ENCODE results near the gene SEMA3G. TPM values are rescaled to one million over a fixed set of nuclear protein-coding genes. Genes with fewer than 3 reads are reported as not detected.
A peak's percentile ranks its signal among the peaks of the same experiment; 100 is the strongest.

The SEMA3G gene
- total RNA-seq, 1 experiment from 2014 or later = not detected

DNA sequence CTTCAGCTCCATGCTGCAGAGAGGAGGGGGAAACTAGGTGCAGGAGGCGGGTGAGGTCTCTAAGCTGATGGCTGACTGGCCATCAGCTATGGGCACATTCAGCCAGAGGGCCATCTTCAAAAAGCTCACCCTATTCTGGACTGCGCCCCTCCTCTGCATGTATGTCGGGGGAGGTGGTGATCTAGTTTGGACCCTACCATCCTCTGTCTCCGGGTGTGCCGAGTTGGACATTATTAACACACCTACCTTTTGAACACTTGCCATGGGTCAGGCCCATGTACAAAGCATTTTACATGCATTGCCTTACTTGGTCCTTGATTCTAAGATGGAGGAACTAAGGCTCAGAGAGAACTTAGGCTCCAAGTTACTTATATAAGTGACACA lies 11.9 kb upstream of the SEMA3G start:
- in situ Hi-C loops (cut with HindIII; ENCODE audit: low pct_unique_long_range_greater_than_20kb, low sequenced_read_pairs) = no loop called here
- no peak for DNase-seq (ENCODE audit: low read depth)

DNA sequence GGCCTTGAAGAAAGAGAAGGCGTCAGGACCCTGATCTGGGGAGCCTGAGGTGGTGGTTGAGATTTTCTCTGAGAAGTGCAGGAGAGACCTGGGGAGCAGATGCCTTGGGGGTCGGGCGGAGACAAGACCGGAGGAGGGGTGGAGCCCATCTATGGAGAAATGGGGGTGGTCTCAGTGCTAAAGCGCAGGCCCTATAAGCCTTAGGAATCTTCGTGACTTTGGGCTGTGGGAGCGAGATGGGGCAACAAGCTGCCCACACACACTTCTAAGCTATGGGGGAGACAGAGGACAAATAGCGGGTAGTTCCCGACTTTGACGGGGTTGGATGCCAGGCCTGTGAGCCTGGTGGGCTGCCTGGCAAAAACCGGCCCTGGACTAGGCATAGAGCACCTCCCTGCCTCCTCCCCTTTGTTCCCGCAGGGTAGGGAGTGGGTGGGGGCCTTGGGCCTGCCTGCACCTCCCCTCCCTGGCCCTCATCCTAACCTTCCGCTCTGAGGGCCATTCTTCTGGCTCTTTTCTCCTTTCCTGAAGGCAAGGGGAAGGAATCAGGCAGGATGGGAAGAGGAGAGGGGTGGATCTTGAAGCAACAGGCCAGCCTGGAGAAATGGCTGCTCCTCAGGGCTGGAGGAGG lies 11.4 kb upstream of the SEMA3G start:
- in situ Hi-C loops (cut with HindIII; ENCODE audit: low pct_unique_long_range_greater_than_20kb, low sequenced_read_pairs) = no loop called here

DNA sequence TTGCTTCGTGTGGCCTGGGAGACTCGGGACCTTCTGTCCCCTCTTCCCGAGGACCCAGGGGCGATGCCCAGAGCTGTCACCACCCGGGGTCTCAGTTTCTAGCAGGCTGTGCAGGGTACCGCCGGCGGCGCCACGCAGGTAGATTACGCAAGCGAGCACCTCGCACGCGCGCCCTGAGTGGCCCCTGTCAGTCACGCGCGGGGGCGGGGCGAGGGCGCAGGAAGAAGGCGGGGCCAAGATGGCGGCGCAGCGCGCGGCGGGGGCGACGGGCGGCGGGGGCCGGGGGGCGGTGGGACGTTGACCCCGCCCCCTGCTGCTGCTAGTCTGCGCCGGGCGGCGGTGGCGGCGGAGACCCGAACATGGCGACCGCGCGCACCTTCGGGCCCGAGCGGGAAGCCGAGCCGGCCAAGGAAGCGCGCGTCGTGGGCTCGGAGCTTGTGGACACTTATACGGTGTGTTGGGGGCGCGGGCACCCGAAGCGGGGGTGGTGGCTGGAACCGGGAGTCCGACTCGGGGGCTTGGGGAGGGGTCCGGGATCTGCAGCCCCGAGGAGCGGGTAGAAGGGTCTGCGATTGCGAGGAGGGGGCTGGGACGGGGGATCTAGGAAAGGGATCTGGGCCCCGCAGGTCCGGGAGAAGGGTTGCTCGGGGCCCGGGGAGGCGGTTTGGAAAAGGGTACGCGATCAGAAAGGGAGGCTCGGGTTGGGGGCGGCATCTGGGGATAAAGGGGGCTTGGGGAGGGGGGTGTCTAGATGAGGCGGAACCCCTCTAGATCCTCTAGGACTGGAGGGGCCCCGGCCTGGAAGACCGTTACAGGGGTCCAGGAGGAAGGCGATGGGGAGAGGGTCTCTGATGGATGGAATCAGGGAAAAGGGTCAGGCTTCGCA lies 10.6 kb upstream of the SEMA3G start, which contains the start of gene NISCH:
Gene NISCH, plus strand, starts transcription at position 322 of the 886 bp plus-strand sequence. Its CDS starts 38 bp downstream, at position 360.
- DNase-seq (ENCODE audit: low read depth) = peak; percentile 43
- in situ Hi-C loops (cut with HindIII; ENCODE audit: low pct_unique_long_range_greater_than_20kb, low sequenced_read_pairs) = no loop called here

More for the DNA sequence above, 11.4 kb upstream of the SEMA3G start:
- no peak for DNase-seq (ENCODE audit: low read depth)

DNA sequence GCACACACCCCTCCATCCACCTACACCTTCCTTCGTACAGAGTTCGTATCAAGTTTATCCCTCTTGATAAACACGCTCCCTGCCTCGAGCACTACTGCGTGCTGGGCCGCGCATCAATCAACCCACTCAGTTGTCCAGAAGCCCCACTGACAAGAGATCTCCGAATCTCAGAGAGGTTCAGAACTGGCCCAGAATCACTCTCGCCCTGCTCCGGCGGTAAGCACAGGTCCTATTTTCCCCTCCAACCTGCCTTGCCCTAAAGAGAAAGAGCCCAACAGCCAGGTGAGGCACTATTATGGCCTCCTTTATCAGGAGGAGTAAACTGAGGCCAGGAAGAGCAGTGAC lies 10.0 kb upstream of the SEMA3G start:
- no peak for DNase-seq (ENCODE audit: low read depth)
- in situ Hi-C loops (cut with HindIII; ENCODE audit: low pct_unique_long_range_greater_than_20kb, low sequenced_read_pairs) = no loop called here

DNA sequence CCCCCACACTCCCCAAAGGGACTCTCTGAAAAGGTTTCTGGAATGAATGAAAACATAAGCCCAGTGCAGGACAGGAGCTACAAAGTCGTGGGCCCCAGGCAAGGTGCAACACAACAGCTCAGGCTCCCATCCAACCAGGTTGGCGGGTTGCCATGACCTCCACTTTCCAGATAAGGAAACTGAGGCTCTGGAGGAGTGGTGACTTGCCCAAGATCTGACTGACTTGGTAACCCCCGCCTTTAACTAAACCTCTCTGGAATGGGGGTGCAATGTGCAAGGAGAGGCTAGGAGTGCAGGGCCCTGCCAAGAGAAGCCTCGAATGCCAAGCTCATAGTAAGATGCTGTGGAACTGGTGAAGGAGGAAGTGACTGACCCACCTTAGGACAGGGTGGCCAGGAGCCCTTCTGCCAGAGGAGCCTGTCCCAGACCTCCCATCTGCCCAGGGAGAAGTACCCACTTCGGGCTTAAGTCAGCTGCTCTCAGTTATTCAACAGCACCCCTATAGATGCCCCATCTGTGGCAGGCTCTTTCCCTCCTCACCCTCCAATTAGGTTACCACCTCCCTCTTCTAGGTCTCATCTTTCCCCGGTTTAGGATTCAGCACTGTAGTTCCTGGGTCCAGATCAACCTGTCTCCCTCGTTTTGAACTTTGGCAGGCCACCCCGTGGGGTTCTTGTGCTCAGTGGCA lies 9.5 kb upstream of the SEMA3G start:
- in situ Hi-C loops (cut with HindIII; ENCODE audit: low pct_unique_long_range_greater_than_20kb, low sequenced_read_pairs) = no loop called here

DNA sequence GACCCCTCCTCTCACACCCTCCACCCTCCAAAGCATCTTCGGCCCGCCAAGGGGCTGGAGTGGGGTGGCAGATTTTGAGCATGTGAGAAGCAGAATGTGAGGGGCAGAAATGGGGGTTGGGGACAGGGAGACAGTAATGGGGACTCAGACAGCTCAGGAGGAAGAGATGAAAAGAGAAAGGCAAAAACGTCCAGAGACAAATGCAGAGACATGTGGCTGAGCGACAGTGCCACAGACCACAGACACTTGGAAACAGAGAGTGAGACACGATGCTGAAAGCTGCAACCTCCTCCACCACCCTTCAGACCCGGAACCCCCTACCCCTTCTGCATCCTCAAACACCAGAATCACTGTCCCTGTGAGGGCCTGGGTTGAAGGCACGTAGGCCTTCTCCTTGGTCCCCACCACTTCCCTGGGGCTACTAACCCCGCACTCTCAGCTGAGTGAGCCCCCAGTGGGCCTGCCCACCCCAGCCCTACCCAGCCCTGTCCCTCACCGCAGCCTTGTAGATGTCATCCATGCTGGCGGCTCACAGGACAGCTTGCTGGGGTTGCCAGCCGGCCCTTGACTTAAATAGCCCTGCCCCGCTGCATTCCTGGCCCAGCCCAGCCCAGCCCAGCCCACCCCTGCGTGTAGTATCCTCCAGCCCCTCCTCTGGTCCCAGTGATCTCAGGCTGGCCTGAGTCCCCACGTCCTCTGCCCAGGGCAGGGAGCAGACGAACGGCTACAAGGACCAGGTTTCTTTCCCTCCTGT lies 8.8 kb upstream of the SEMA3G start, which contains the start of gene TNNC1:
Gene TNNC1, minus strand, starts transcription at position 546 of the 754 bp plus-strand sequence. Its CDS starts 26 bp downstream, at position 520.
- no peak for DNase-seq (ENCODE audit: low read depth)
- in situ Hi-C loops (cut with HindIII; ENCODE audit: low pct_unique_long_range_greater_than_20kb, low sequenced_read_pairs) = no loop called here

More for the DNA sequence above, 9.5 kb upstream of the SEMA3G start:
- no peak for DNase-seq (ENCODE audit: low read depth)

DNA sequence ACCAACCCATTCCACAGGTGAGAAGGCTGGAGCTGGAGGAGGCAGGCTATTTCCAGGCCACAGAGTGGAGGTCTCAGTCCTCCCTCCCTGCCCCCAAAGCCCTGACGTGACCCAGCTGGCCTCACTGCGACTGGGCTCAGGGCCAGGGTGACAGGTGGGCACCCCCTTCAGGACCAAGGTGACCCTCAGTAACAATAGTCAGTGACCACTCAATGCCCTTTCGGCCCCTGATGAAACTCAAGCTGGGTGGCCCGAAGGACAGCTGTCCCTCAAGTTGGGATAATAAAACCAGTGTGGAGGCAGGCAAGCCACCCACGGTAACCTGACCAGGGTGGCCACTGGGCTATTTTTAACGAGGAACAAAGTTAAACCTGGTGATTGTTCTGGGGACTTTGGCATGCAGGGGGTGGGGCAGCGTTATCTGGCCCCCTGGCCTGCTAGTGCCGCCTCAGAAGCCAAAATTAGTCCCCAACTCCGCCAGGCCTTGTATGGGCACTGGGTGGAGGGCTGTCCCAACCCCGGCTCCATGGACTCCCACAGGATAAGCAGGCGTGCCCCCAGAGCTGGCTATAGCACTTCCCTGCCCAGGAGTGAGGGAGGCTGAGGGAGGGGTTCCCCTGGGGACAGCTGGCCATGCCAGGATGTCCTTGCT lies 7.8 kb upstream of the SEMA3G start:
- DNase-seq (ENCODE audit: low read depth) = no peak
- in situ Hi-C loops (cut with HindIII; ENCODE audit: low pct_unique_long_range_greater_than_20kb, low sequenced_read_pairs) = no loop called here

DNA sequence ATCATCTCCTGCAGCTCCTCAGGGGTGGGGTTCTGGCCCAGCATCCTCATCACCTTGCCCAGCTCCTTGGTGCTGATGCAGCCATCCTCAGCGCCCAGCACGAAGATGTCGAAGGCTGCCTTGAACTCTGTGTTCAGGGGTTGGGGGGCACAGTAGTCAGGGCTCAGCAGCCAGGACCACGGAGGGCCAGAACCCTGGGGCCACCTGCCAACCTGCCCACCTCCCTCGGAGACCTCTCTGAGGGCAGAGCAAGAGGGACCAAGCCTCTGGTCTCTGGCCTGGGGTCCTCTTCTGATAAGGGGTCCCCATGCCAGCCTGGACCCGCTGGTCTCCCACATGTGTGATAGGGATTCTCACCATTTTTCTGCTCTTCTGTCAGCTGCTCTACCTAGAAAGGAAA lies 7.2 kb upstream of the SEMA3G start:
- no peak for DNase-seq (ENCODE audit: low read depth)
- in situ Hi-C loops (cut with HindIII; ENCODE audit: low pct_unique_long_range_greater_than_20kb, low sequenced_read_pairs) = no loop called here

DNA sequence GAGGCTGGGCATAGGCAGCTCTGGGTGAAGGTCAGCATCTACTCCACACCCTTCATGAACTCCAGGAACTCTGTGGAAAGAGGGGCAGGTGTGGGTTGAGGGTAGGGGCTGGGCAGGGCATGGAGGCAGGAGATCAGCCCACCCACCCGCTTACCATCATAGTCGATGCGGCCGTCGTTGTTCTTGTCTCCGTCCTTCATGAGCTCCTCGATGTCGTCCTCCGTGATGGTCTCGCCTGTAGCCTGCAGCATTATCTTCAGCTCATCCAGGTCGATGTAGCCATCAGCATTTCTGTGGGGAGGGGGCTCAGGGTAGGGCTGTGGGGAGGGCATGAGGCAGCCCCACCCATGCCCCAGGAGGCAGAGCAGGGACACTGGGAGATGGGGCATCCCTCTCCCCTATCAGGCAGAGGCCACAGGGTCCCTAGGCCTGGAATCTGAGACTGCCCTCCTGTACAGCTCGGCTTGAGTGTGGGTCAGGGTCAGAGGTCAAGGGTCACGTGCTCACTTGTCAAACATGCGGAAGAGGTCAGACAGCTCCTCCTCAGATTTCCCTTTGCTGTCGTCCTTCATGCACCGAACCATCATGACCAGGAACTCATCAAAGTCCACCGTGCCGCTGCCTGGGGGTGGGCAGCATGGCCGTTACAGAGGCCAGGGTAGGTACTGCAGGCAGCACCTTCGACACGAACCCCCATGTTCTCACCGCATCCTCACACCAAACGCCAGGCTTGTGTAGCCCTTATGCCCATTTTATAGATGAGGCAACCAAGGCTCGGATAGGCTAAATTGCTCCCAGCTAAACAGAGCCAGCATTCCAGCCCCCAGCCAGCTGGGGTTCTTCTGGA lies 6.6 kb upstream of the SEMA3G start:
- in situ Hi-C loops (cut with HindIII; ENCODE audit: low pct_unique_long_range_greater_than_20kb, low sequenced_read_pairs) = no loop called here
- DNase-seq (ENCODE audit: low read depth) = no peak

DNA sequence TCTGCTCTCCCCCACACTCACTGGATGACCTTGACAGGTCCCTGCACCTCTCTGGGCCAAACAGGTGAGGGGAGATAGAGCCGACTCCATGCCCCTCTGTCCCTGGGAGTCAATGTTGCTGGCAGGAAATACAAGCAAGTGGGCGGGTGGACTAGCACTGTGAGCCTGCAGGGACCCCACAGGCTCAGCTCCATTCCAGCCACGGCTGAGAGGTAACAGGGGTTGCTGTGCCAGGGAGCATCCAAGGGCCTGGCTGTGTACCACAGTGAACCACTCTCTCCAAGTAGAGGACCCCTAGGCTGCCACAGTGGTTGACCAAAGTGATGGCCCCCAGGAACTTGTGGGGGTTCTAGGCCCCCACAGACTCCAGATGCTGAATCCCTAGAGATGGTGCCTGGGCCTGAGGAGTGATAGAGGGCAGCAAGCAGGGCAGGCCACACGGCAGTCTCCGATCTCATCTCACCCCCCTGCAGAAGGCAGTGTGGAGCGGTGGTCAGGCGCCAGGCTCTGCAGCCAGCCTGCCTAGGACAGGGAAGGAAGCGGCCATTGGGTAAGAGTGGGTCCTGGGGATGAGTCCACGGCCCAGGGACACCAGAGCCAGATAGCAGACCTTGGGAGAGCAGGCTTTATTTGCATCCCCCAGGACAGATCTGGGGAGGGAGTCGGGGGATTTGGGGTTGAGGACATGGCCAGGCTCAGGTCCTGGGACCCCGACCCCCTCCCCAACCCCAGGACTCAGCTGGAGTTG lies 5.8 kb upstream of the SEMA3G start:
- in situ Hi-C loops (cut with HindIII; ENCODE audit: low pct_unique_long_range_greater_than_20kb, low sequenced_read_pairs) = no loop called here
- no peak for DNase-seq (ENCODE audit: low read depth)

DNA sequence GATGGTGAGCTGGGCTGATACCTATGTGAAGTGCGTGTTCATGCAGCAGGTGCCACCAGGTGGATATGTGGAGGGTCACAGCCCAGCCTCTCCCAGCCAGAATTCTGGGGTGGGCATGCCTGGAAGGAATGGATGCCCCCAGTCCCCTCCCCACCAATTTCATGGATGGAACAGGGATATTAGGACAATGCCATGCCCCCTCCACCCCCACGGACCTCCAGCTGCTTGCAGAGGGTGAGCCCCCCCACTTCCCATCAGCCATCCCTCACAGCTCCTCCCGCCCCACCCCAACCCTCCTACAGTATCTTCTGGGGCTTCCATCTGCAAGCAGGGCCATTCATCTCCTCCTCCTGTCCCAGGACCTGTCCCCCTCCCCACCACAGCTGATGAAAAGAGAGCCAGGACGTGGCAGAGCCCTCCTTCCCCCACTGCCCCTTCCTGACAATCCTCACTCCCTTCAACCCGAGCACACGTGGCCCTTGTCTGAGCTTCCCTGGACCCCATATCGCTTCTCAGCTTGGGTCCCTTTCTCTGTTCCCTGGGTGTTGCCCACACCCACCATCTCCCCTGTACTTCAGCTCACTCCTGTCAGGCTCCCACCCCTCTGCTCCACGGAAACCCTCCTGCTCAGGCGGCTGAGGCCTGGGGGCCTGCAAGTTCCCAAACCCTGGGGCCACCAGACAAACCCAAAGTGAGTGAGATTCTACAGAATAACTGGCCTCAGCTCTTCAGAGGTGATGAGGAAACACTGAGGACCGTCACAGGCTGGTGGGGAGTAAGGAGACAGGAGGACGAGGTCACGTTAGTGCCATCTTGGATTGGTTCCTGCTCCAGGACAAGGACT lies 2.8 kb upstream of the SEMA3G start:
- no peak for DNase-seq (ENCODE audit: low read depth)
- in situ Hi-C loops (cut with HindIII; ENCODE audit: low pct_unique_long_range_greater_than_20kb, low sequenced_read_pairs) = no loop called here

DNA sequence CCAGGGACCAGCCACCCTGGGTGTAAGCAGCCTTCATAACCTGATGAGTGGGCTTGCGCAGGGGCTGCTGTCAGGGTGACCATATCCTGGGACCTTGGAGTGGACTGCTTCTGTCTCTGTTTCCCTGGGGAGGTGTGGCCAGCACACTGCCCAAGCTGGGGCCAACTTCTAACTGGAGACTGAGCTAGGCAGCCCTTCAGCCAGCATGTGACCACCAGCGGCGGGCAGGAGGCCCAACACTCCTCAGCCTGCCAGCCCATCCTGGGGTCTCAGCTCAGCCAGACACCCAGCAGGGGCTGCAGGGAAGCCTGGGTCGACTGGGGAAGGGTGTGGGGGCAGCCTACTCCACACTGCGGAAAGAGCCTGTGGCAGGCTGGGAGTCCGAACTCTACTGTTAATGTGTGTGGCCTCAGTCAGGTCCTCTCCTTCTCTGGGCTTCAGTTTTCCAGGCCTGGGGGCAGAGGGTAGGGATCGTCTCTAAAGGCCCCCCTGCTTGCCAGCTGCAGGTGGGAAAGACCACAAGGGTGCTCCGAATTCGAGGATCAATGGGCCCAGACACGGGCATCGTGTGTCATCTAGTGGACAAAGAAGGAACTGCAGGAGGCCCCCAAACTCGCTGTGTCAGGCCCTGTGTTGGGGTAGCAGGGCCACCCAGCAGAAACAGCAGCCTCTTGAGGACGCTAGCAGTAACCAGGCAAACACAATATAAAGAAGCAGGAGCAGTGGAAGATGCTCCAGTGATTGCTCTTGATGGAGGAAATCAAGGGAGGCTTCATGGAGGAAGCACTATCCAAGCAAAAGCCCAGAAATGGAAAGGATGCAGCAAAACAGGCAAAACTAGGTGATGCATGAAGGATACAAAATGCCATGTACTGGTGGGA lies 2.0 kb upstream of the SEMA3G start:
- in situ Hi-C loops (cut with HindIII; ENCODE audit: low pct_unique_long_range_greater_than_20kb, low sequenced_read_pairs) = no loop called here
- peak; percentile 29 for DNase-seq (ENCODE audit: low read depth)

DNA sequence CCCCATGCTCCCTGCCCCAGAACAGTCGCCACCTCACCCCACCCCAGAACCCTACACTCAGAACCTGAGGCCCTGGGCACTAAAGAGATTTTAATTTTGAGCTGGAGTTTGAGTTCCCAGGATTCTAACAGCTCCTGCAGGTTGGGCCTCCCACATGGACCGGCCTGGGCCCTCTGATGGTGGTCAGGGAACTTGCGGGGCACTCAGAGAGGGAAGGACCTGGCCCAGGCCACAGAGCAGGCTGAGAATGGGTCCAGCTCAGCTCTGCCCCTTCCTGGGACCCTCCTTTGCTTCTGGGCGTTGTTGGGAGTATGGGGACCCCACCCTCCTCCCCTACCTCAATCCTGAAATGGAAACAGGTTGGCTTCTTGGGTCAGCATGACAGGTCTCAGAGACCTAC lies 1.1 kb upstream of the SEMA3G start:
- in situ Hi-C loops (cut with HindIII; ENCODE audit: low pct_unique_long_range_greater_than_20kb, low sequenced_read_pairs) = no loop called here
- no peak for DNase-seq (ENCODE audit: low read depth)

DNA sequence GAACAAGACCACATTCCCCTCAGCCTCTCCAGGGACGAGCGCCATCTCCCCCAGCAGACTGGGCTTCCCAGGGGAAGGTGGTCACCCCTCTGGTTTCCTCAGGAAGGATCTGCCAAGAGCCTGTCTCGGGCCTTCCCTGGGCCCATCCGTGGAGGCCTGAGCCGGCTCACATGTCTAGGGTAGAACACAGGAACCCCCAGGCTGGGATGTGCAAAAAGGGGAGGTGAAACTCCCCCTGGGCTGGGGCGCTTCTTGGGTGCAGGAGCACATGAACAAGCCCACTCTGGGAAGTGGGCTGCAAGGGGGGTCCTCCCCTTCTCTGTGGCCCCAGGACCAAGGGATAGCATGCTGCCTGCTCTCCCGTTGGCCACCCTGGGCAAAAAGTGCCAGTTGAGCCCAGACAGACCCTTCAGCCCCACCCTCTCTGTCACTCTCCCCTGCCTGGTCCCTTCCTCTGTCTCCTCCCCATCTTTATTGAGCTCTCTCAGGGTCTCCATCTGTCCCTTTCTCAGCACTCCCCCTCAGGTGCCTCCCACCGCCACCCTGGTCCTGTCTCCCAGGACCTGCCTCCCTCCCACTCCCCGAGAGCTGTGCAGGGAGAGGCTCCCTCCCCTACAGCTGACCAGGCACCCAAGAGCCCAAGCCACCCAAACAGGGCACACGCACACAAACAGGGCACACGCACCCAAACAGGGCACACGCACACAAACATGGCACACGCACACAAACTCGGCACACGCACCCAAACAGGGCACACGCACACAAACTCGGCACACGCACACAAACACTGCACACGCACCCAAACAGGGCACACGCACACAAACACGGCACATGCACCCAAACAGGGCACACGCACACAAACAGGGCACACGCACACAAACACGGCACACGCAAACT lies 864 bp downstream of the SEMA3G start:
- in situ Hi-C loops (cut with HindIII; ENCODE audit: low pct_unique_long_range_greater_than_20kb, low sequenced_read_pairs) = no loop called here
- DNase-seq (ENCODE audit: low read depth) = no peak

Data from Caki2 (cell line).